Upper lobe of left lung (tissue), 6 donors: ENCODE data around the gene SPRY2. TPM values are rescaled to one million over a fixed set of nuclear protein-coding genes. Genes with fewer than 3 reads are reported as not detected.
A peak's percentile ranks its signal among the peaks of the same experiment; 100 is the strongest.

ENCODE experiments used
- ATAC-seq, 2 donors: fragments of 200-7000 bp; cut with Tn5 transposase; one replicate each; pipeline ENCODE4 v1.9.1; 2022; ENCODE audit warnings: mild to moderate bottlenecking in 2 of 2, moderate library complexity in 2 of 2; ENCODE audit not compliant: low FRiP score in 2 of 2
- DNase-seq, 2 donors: peaks; one replicate each; pipeline ENCODE4 v3.0.0-alpha.2; 2019 to 2020
- H3K27ac ChIP-seq, 4 donors: fragments of 200-600 bp; sonication (generic); one replicate each; pipeline ENCODE4 v1.5.1; 2016 to 2019
- H3K27me3 ChIP-seq, 4 donors: fragments of 200-600 bp; sonication (generic); one replicate each; pipeline ENCODE4 v1.5.1; 2017 to 2019
- H3K36me3 ChIP-seq, 4 donors: fragments of 200-600 bp; sonication (generic); one replicate each; pipeline ENCODE4 v1.5.1; 2016 to 2019
- H3K4me1 ChIP-seq, 4 donors: fragments of 200-600 bp; sonication (generic); one replicate each; pipeline ENCODE4 v1.5.1; 2018 to 2019
- H3K4me3 ChIP-seq, 4 donors: fragments of 200-600 bp; sonication (generic); one replicate each; pipeline ENCODE4 v1.5.1; 2017 to 2019; ENCODE audit warnings: mild to moderate bottlenecking in 2 of 4, moderate library complexity in 1 of 4
- H3K9me3 ChIP-seq, 4 donors: fragments of 200-600 bp; sonication (generic); one replicate each; pipeline ENCODE4 v1.5.1; 2018 to 2019
- EP300 ChIP-seq, 4 donors: sonication (generic); formaldehyde crosslinking; IDR thresholded peaks; one replicate each; pipeline ENCODE4 v1.5.1; 2017; ENCODE audit warnings: antibody characterized with exemption in 4 of 4, control low read depth in 2 of 4
- POLR2A ChIP-seq, 4 donors: fragments of 450-650 bp; IDR thresholded peaks; one replicate each; pipeline ENCODE4 v1.5.1; 2016 to 2017; ENCODE audit warnings: antibody characterized with exemption in 4 of 4, mild to moderate bottlenecking in 2 of 4
- POLR2AphosphoS5 ChIP-seq, 2 donors: sonication (generic); formaldehyde crosslinking; IDR thresholded peaks; one replicate each; pipeline ENCODE4 v1.5.1; 2017; ENCODE audit warnings: antibody characterized with exemption in 2 of 2
- WGBS, 2 donors: methylation state at CpG; one replicate each; pipeline ENCODE4 v1.1.5; 2017 to 2018; 5-methylcytosine and 5-hydroxymethylcytosine counted together
- total RNA-seq, 6 donors: library from RNA; depleted of rRNA in 4 of 6; stranded (reverse); fragments of >200 nt in 4 of 6; gene quantifications; one replicate each; pipeline versions ENCODE4 v1.1.0 to v1.2.1, GENCODE V29; 2016 to 2021
- TF ChIP-seq, protein P1 (sequence below), 6 experiments: fragments of 450-650 bp in 4 of 6; fragments of 200-600 bp in 2 of 6; sonication (generic) in 2 of 6; IDR thresholded peaks; one replicate each; pipeline ENCODE4 v1.5.1; 2016 to 2019; ENCODE audit warnings: antibody characterized with exemption in 6 of 6
- donor health status: DM: no; HTN: no; CAD: no; lungs with moderate emphysema.
- donor health status: DM: no; HTN: yes; CAD: no; lungs with severe emphysema.

The SPRY2 gene
- total RNA-seq, 6 donors from 2014 or later: 19.3 to 76.3 (median 50.9) TPM

DNA sequence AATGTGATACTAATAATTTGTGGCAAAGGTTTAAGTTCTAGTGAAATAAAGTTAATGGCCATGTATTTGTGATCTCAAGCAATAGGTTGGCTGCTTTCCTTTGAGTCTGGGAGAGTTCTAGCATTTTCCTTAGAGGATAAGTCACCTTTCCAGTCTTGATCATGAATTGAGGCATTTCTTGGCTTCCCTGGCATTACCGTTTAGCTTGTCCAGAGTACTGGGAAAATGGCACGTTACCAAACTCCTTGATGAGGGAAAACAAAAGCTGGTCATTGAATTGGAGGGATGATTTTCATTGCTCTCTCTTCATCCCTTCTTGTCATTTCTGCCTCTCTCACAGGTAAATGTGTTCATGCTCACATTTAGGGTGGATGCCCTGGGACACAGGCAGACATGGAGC is 34.0 kb upstream of the SPRY2 start:
- Histone ChIP-seq H3K4me3 (no peak overlapping the region), H3K27me3 (no peaks in the 10 kb centered on the region), H3K27ac (no peak overlapping the region), H3K9me3 (no peaks in the 10 kb centered on the region), H3K4me1 (no peaks in the 10 kb centered on the region), H3K36me3 (no peaks in the 10 kb centered on the region)
- WGBS, 2 donors: 89 to 91% methylated on average over 2 of the region's 2 CpGs
- TF ChIP-seq POLR2AphosphoS5 (IDR thresholded peaks at IDR 0.05): no peak
- TF ChIP-seq, protein P1, sequence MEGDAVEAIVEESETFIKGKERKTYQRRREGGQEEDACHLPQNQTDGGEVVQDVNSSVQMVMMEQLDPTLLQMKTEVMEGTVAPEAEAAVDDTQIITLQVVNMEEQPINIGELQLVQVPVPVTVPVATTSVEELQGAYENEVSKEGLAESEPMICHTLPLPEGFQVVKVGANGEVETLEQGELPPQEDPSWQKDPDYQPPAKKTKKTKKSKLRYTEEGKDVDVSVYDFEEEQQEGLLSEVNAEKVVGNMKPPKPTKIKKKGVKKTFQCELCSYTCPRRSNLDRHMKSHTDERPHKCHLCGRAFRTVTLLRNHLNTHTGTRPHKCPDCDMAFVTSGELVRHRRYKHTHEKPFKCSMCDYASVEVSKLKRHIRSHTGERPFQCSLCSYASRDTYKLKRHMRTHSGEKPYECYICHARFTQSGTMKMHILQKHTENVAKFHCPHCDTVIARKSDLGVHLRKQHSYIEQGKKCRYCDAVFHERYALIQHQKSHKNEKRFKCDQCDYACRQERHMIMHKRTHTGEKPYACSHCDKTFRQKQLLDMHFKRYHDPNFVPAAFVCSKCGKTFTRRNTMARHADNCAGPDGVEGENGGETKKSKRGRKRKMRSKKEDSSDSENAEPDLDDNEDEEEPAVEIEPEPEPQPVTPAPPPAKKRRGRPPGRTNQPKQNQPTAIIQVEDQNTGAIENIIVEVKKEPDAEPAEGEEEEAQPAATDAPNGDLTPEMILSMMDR (IDR thresholded peaks at IDR 0.05): no peak
- ATAC-seq: no peak
- DNase-seq: no peak

DNA sequence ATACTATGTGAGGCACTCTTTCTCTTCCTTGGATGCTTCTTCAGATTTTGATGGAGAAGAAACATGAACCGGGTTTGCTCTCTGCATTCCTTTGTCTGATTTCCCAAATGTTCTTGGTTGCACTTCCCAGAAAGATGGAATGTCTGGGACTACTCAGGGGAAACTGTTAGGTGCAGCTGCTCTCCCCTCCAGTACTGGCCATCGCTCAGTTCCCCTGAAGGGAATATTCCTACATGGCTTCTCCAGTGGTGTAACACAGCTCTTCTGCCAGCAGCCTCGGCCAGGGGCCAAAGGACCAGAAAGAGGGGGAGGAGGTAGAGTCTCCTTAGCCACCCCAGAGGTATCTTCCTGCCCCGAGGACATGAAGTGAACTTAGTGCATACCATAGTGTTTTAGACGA is 33.5 kb upstream of the SPRY2 start:
- Histone ChIP-seq H3K9me3 (no peaks in the 10 kb centered on the region), H3K36me3 (no peaks in the 10 kb centered on the region), H3K27ac (no peak overlapping the region), H3K4me1 (no peaks in the 10 kb centered on the region), H3K27me3 (no peaks in the 10 kb centered on the region), H3K4me3 (no peak overlapping the region)
- DNase-seq: no peak
- TF ChIP-seq POLR2AphosphoS5 (IDR thresholded peaks at IDR 0.05) (no peak), EP300 (IDR thresholded peaks at IDR 0.05) (no peak), POLR2A (IDR thresholded peaks at IDR 0.05) (no peak)
- TF ChIP-seq, protein P1 (IDR thresholded peaks at IDR 0.05): no peak
- 76 to 85% methylated on average over 4 to 5 of the region's 5 CpGs for WGBS, 2 donors
- ATAC-seq: peak in 1 of 2 donors; percentile 84

DNA sequence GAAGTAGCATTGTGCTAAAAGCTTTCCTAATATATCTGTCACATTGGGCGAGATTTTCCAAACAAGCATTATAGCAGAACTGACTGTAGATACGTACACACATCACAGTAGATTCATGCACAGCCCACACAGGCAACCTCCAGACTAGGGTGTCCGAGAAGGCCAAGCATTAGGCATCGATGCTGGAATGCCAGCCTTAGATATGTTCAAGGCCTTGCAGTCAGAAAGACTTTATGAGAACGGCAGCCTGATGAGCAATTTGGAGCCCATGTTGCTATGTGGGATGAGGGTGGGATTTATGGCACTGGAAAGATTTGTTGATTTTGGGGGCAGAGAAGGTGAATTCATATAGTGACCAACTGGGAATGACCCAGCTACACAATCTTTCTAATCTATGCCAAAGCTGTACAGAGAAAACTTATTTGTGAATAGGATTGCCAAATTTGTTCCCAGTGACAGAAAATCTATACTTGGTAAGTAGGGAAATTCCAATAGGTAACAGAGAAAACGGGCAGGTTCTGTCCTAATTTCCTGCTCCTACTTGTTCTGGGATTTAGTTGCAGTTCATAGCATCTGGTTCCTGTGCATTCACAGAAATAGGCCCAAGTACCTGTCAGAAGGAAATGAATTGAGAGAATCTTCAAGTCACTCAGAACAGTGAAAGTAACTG is 31.0 kb upstream of the SPRY2 start:
- Histone ChIP-seq H3K36me3 (no peaks in the 10 kb centered on the region), H3K27ac (no peak overlapping the region), H3K27me3 (no peaks in the 10 kb centered on the region), H3K9me3 (no peaks in the 10 kb centered on the region), H3K4me1 (no peaks in the 10 kb centered on the region), H3K4me3 (no peak overlapping the region)
- DNase-seq (no peak), ATAC-seq (no peak)
- TF ChIP-seq, protein P1 (IDR thresholded peaks at IDR 0.05): no peak
- TF ChIP-seq EP300 (IDR thresholded peaks at IDR 0.05) (no peak), POLR2AphosphoS5 (IDR thresholded peaks at IDR 0.05) (no peak), POLR2A (IDR thresholded peaks at IDR 0.05) (no peak)
- 88 to 95% methylated on average over 6 of the region's 6 CpGs for WGBS, 2 donors

DNA sequence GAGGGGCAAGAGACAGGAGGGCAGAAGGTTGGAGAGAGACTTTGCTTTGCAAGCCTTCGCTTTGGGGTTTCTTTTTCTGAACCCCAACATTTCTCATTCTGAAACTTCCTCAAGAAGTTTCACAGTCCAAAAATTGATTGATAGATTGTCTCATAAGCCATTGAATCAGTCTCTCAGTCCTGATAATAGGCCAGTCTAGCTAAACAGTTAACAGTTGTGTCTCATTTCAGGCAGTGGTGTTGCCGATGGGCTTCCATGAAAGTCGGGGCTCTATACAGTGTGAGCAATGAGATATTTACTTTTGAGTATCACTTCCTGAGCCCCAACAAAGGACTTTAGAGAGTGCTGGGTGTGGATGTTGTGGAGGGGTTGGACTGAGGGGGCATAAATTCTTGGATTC is 26.5 kb upstream of the SPRY2 start:
- no peak for ATAC-seq
- Histone ChIP-seq H3K4me1 (peaks cover 0 to 4% (median 0%) of the 10 kb centered on the region in 4 donors), H3K9me3 (no peaks in the 10 kb centered on the region), H3K36me3 (no peaks in the 10 kb centered on the region), H3K4me3 (no peak overlapping the region), H3K27me3 (no peaks in the 10 kb centered on the region), H3K27ac (no peak overlapping the region)
- TF ChIP-seq EP300 (IDR thresholded peaks at IDR 0.05): no peak
- TF ChIP-seq, protein P1 (IDR thresholded peaks at IDR 0.05): no peak
- no peak for TF ChIP-seq POLR2AphosphoS5 (IDR thresholded peaks at IDR 0.05)
- TF ChIP-seq POLR2A (IDR thresholded peaks at IDR 0.05): no peak
- WGBS, 2 donors: 79 to 85% methylated on average over 3 of the region's 3 CpGs
- no peak for DNase-seq

DNA sequence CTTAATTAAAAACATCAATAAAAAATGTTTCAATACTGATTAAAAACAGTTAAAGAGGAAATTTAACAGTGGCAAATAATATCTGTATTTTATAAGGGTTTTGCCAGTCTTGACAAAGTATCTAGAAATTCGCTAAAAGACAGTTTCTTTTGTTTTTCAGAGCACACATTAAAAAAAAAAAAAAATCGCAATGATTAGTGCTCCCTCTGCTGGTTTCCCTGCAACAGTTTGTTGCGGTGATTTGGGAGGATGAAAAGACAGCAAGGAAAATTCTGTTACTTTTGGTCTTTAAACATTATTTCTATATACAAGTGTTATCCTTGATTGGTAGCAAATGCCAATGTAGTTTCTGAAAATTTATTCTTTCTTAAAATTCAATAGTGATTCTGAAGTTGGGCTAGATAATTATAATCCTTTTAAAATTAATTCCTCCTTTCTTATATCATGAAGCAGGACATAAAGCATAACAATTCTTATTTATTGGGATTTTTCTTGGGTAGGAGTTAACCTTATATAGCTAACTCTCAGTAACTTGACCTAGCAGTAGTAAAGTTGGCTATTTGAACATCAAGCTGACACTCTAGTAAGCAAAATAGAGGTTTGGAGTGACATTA is 23.1 kb upstream of the SPRY2 start:
- no peak for ATAC-seq

More for the DNA sequence above, 23.1 kb upstream of the SPRY2 start:
- 2 to 3% methylated on average over 3 of the region's 3 CpGs for WGBS, 2 donors
- Histone ChIP-seq H3K27me3 (no peaks in the 10 kb centered on the region), H3K36me3 (no peaks in the 10 kb centered on the region), H3K4me1 (peaks cover 0 to 13% (median 4%) of the 10 kb centered on the region in 4 donors), H3K27ac (no peak overlapping the region), H3K9me3 (no peaks in the 10 kb centered on the region), H3K4me3 (peak overlapping the region in 1 of 4 donors; percentile 19)
- no peak for DNase-seq
- TF ChIP-seq, protein P1 (IDR thresholded peaks at IDR 0.05): peak; percentile 31 to 77 (median 54)
- no peak for TF ChIP-seq EP300 (IDR thresholded peaks at IDR 0.05)
